Epidermal melanocyte (primary cell): Measurements from ENCODE around the gene S100A7A.
"Not testable (repeated sequence)": the region's sequence is repeated elsewhere in the genome, so short reads cannot be mapped to it uniquely, and the experiment has no call there.

Experiments
- DNase-seq: peaks from one replicate; pipeline ENCODE4 v3.0.0; 2011; ENCODE audit warnings: low spot score; ENCODE audit not compliant: insufficient read length

S100A7A gene

DNA sequence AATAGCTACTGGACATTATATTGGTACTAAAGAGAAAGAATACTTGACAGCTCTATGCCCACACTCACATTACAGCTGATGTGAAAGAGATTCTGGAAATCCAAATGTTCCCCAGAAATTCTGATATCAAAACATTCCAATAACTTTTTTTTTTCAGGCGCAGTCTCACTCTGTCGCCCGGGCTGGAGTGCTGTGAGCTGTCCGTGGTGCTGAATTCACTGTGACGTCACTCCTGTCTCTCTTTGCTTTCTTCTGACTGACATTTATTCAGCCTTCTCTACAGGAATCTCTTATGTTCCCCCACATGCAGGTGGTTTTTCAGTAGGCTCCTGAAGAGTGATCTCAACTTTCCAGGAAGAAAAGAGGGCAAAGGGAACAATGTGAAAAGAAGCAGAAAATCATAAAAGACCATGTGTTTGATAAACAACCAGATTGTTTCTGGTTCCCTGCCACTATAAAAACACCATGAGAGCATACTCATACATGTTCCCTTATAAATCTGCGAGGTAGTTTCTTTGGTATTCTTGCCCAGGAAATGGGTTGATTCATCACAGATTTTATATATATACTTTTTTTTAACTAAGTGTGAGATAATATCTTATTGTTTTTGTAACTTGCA lies 6.2 kb downstream of the S100A7A start:
- DNase-seq: peak; percentile 53

DNA sequence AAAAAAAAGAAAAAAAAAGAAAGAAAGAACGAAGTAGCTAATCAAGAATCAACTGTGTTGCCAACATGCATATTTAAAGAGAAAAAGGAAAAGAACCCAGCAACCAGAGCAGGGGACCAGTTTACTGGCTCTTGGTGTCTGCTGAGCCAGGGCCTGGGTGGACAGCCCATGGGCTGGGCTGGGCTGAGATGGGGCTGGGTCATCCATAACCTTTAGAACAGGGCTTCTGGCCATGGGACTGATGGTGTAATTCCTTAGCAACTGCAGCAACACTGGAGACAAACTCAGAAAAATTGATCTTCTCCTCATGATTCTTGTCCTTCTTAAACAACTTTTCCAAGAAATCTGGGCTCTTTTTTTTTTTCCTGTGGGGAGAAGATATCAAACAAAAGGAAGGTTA lies 10.5 kb downstream of the S100A7A start:
- DNase-seq: no peak

DNA sequence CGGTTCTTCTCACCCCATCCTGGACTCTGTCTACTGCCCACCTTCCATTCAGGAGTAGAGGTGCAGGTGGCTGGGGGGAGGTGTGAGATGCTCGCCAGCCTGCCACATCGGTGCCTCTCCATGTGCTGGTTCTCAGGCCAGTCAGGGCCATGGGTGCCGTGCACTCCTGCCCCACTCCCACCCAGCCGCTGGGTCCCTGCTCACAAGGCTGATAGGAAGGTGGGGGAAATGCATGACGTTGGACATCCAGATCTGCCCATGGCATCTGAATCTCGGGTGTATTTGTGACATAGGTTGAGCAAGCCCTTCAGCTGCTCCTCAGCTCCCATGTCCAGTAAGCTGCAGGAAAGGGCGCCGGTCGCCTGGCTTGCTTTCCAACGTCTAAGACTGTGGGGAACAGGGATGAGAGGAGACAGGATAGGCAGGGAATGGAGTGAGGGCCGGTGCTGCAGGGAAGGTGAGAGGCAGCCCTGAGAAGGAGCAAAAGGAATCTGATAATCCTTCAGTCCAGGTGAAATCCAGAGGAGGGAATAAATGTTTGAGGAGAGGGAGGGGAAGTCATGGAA lies 11.8 kb downstream of the S100A7A start:
- DNase-seq: no peak

DNA sequence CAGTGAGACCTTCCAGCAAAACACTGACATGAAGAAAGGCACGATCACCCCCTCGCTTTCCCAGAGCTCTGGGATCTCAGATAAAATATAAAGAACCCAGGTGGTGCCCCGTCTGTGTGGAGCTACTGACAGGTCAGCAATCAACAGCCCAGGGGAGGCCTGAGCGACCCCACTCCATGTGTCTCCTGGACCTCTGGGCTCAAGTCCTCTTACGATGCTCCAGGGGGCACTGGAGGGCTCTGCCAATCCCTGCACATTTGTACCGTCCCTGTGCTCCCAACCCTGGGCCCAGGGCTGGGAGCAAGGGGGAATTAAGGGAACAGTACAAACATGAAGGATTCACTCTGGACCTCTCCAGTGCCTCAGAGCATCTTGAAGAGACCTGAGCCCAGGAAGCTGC lies 12.5 kb downstream of the S100A7A start:
- DNase-seq: no peak

DNA sequence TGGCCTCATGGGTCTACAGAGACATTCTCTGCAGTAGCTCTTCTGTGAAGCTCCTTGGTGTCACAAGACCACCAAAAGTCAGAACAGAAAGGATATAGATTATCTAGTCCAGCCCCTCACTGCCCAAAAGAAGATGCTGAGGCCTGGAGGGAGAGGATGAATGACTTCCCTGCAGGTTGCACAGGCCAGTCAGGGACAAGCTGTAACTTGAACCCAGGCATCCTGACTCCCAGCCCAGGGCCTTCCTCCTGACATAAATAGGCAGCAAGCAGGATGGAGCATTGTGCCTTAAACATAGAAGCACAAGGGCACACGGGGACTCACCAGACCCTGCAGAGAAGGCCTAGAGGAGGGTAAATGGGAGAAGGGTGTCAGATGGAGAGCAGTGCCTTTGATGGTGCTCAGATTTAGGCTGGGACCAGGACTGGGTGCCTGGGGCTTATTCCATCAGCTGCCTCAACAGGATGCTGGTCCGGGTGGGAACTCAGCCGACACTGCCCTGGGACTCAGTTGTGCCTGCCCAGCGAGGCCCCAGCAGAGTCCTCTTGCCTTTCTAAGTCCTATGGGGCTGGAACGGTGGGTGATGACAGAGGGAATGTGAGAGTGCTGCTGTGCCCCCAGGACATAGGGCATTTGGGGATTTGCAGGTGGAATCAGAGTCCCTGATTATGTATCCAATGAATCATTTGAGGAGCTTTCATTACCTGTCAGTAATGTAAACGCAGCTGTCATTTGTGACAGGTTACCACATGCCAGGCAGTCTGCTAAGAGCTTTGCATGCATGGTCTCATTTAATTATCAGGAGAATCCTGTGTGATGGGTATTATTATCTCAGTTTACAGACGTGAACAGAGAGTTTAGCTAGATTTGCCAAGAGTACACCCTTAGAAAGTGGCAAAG lies 13.2 kb downstream of the S100A7A start:
- DNase-seq: no peak

DNA sequence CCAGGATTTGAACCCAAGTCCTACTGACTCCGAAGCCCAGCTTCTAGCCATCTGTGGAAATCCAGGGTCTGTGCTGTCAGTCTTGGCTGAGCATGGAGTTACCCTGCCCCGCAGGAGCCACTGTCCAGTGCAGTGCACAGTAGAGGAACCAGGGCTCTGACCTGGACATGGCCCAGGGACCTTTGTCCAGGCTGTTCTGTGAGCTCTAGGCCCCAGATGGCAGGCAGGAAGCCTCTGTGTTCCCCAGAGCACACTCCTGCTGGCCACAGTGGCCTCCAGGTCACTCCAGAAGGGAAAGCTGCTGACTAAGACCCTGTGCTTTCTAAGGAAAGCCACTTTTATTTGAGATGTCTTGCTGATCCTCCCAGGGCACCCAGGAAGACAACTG lies 13.8 kb downstream of the S100A7A start:
- no peak for DNase-seq

DNA sequence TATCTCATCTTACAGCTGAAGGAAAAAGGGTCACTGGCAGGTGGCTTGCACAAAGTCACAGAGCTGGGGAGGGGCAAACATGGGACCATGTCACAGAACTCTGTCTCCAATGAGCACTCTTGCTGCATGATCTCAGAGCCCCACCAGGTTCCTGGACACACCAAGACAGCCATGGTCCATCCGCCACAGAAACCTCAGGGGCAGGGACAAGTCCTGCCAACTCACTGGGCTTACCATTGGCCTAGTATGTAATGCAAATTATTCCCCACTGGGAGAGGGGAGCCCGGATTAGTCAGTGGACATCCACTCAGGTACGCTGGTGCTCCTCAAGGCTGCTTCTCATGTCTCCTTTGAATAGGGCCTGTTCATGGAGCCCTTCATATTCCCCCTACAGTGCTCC lies 14.2 kb downstream of the S100A7A start:
- no peak for DNase-seq

DNA sequence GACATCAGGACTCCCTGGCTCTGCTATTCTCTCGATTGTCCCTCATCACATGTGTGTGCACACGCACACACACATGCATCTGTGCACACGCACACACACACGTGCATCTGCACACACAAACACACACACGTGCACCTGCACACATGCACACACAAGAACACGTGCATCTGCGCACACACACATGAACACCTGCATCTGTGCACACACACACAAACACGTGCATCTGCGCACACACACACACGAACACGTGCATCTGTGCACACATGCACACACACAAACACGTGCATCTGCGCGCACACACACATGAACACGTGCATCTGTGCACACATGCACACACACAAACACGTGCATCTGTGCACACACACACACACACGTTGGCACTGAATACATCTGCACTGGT lies 14.7 kb downstream of the S100A7A start:
- no peak for DNase-seq

DNA sequence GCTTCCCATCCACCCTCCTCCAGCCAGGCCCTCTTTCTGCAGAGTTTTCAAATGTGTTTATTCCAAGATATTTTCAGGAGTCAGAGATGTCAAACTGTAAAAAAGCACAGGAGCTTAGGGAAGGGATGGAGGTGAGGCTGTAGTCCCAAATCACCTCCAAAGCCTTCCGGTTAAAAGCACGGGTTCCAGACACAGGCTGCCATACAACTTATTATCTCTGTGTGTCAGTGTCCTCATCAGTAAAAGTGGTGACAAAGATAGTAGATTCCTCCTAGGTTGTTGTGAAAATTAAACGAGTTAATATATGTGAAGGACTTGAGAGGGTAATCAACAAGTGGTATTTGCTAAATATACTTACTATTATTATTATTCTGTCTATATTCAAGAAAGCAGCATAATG lies 15.1 kb downstream of the S100A7A start:
- DNase-seq: no peak

DNA sequence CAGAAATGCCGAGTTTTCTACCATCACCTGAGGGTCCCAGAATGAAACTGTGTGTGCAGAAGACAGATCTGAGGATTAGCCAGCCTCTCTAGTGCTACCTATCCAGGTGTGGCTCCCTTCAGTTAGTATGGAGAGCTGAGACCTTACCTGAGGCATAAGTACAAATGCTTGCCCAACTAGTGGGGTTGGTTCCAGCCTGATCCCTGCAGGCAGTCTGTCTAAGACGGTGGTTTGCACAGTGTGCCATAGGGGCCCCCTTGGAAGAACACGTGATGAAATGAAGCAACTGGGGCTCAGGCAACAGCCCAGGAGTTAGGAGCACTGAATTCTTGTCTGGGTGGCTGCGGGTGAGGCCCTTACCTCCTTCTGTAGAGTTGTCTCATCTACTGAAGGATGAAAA lies 15.6 kb downstream of the S100A7A start:
- DNase-seq: no peak

DNA sequence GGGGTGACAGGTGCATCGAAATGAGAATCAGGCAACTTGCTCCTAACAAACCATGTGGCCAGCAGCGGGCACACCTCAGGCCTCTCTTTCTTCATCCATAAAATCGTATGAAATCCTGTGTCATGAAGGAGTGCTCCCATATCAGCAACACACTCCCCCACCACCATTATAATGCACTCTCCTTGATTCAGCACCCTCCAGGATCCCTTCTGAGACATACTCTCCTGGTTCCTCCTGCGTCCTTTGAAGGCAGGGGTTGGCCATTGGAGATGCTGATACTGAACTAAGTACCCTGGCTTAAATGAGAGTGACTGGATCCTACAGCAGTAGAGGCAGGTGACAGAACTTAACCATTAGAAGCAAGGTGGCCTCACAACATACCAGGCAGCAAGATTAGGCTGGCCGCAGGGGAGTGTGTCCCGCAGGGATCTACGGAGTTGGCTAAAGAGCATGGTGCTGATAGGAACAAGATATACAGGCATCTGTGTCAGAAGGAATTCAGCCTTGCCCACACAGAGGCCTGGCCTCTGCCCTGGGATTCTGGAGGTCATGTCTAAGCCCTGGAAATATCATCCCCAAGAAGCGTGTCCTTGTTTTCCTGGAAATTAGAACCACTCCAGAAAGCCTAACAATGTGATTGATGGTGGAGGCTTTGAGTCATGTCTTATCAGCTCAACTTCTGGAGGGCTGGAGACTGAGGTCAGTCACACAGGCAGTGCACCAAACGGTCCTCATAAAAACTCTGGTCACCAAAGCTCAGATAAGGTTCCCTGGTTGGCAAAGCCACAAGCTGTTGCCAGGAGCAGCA lies 16.8 kb downstream of the S100A7A start:
- no peak for DNase-seq

DNA sequence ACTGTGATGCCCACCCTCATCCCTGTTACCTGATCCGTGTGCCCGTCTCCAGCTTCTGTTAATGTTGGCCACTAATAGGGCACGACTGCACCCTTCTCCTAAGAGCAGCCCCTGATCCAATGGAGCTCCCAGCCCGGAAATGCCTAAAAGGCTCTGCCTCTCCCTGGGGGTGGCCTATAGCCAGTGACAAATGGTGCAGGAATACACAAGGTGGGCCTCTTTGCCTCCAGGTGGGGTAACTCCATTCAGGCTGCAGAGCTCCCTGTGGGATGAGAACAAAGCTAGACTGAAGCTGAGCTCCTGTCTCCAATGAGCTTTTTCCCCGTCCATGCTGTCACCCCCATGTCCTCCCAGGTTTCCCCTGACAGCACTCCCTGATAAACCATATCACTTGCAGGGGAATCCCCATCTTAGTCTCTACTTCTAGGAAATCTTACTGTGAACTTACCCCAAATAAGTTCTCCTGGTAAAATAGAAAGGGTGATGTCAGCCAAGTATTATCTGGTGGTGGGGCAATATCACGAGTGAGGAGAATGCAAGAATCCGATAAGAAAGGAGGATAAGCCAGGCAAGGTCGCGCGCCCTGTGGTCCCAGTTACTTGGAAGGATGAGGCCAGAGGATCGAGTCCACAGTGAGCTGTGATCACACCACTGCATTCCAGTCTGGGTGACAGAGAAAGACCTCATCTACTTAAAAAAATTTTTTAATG lies 18.6 kb downstream of the S100A7A start:
- no peak for DNase-seq

DNA sequence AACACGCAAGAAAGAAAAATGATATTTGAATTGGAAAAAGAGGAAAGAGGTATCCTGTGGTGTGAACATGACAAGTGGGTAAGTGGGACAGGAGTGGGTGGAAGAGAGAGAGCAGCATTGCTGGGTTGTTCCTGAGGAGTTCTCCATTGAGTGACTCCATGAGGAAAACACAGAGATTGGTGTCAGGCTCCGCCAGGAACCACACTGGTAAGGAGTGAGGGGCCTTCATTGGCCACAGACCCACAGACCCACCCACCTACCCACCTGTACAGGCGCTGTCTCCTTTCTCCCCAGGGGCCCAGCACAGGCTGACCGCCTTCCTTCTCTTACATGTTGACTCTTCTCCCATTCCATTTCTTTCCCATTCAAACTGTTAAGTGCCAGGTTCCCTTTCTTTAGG lies 20.9 kb downstream of the S100A7A start:
- no peak for DNase-seq

DNA sequence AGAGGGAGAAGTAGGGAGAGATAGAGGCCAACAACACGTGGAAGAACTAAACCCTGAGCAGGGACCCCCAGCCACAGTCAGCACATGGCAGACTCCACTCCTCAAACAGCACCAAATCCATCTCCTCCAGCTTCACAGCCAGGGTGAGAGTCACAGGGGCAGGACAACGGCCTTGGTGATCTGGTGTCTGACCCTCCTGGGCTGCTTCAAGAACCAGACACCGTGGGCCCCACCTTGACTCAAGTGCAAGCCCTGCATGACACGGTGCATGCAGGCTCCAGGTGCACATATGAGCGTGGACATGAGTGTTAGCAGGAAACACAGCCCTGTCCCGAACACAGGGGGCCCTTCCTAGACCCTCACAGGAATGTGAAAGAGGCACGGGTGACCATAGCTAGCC lies 22.3 kb downstream of the S100A7A start:
- no peak for DNase-seq

DNA sequence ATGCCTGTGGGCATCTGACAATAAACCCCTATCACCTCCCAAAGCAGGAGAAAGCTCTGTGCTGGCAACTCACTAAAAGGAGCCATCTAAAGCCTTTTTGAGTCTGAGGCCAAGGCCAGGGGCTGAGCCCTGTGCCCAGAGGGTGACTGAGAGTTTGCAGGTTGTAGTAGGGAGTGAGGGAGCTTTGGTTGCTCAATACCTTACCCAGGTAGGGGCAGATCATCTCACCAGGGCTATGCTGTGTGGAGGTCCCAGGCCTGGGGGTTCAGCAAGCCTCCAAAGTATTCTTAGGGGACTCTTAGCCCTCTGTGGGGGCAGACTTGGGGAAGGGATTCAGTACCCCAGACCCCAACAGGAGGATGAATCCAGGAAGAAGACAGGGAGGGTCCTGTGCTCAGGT lies 23.0 kb downstream of the S100A7A start:
- no peak for DNase-seq

DNA sequence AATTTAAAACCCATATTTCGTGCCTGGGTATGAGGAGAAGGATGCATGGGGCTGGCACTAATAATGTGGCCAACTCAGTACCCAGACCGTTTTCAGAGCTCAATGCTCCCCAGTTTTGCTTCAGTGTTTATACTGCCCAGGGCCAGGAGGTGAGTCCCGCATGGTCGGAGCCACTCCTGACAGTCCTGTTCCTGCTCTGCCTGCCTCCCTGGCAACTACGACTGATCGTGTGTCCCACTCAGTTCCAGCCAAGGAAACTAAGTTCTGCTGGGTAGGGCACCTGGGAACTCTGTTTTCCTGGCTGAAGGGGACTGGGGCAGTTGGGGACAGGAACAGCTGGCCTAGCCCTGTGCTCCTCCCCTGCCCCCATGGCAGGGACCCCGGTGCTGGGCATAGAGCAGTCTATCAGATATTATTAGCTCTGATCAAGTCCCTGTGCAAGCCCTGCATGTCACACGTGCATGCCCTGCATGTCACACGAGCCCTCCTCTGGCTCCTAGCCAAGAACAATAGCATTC lies 25.0 kb downstream of the S100A7A start:
- DNase-seq: no peak

DNA sequence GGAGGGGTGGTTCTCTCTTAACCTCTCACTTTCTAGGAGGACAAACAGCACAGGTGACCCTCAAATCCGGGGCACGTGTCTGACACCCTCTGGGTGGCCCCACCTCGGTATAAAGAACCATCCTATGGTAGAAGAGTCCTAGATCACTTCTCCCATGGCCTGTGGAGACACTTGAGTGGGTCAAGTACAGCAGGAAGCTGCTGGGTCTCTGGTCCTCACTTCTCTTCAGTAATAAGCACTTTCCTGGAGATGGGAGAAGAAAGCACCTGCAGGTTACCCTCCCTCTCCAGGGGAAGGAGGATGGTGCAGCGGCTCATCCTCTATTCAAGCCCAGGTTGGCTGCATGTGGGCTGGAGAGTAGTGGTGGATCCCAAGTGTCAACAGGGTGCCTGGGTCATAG lies 27.2 kb downstream of the S100A7A start:
- no peak for DNase-seq

DNA sequence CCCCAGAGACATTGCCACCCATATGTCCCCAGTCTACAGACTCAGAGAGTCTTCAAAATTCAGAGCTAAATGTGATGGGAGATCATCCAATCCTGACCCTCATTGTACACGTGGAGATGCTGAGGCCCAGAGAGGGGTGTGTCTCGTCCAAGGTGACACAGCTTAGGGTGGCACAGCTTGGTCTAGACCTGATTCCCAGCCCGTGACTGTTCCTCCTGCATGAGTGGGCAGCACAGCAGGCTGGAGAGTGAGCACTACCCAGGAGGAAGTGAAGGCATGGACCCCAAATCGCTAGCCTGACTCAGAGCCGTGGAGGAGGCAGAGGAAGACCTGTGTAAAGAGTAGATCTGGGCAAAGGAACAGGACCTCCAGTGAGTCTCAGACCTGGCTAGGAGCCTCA lies 27.8 kb downstream of the S100A7A start:
- DNase-seq: no peak

DNA sequence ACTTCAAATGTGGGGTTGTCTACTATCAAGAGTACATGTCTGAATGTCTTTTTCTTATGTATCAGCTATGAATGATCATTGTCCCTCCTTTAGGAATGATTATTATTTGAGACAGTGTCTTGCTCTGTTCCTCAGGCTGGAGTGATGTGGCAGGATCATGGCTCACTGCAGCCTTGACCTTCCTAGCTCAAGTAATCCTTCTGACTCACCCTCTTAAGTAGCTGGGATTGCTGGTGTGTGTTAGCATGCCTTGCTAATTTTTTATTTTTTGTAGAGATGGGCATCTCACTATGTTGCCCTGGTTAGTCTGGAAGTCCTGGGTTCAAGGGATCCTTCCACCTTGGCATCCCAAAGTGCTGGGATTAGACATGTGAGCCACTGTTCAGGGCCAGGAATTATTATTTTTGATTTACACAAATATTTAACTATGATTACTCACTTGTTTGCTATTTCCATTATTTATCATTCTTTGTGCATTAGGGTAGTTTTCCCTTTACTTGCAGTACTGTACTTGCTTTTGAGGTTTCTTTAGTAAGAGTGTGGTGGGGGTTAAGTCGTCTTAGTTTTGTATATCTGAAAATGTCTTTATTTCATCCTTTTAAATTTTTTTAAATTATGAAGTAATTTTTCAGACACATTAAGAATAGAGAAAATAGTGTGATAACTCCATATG lies 31.3 kb downstream of the S100A7A start:
- no peak for DNase-seq

DNA sequence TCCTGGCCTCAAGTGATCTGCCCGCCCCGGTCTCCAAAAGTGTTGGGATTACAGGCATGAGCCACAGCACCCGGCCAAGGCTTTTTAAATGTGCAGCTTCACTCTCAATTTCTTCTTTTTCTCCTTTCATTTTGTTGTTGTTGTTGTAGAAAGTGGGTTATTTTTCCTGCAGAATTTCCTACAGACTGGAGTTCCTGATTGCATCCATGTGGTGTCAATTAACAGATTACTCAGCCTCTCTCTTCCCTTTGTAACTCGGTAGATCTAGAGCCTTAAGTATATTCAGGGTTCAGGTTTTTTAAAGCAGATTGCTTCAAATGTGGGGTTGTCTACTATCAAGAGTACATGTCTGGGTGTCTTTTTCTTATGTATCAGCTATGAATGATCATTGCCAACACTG lies 32.5 kb downstream of the S100A7A start:
- DNase-seq: not testable (repeated sequence)
